HG03521 (cell line): Measurements from ENCODE around the gene DGCR8.

Experiments
- ATAC-seq: cut with Tn5 transposase; IDR thresholded peaks from one replicate; pipeline ENCODE4 v1.9.1; 2021; ENCODE audit warnings: mild to moderate bottlenecking, moderate library complexity; ENCODE audit not compliant: unreplicated experiment

The DGCR8 gene

GRCh38 chr22:20107951-20108756, 28.1 kb downstream of the DGCR8 start:
- no peak for ATAC-seq

- ATAC-seq, result no peak
Measured at GRCh38 chr22:20108757-20109230, 28.8 kb downstream of the DGCR8 start.

GRCh38 chr22:20109411-20110358, 29.6 kb downstream of the DGCR8 start:
- no peak for ATAC-seq

- no peak for ATAC-seq
Measured at GRCh38 chr22:20110359-20110985, 30.4 kb downstream of the DGCR8 start.

GRCh38 chr22:20111045-20111688, 31.1 kb downstream of the DGCR8 start:
- no peak for ATAC-seq

- no peak for ATAC-seq
Measured at GRCh38 chr22:20111689-20112622, 31.9 kb downstream of the DGCR8 start.

- ATAC-seq, result no peak
Measured at GRCh38 chr22:20112623-20113511, 32.8 kb downstream of the DGCR8 start.

GRCh38 chr22:20113551-20114310, 33.7 kb downstream of the DGCR8 start:
- no peak for ATAC-seq

GRCh38 chr22:20114506-20115475, 34.8 kb downstream of the DGCR8 start:
- ATAC-seq, result no peak

GRCh38 chr22:20115691-20116375, 35.8 kb downstream of the DGCR8 start, which contains the start of gene RANBP1:
Gene RANBP1 (plus strand): TSS chr22:20116104. CDS start chr22:20116185, 81 bp downstream.
- ATAC-seq, result no peak

GRCh38 chr22:20116376-20116950, 36.4 kb downstream of the DGCR8 start:
- no peak for ATAC-seq

- ATAC-seq, result peak; percentile 75
Measured at GRCh38 chr22:20116951-20117632, 37.1 kb downstream of the DGCR8 start, which contains the start of gene TRMT2A. Gene TRMT2A (minus strand): TSS chr22:20117226. CDS start chr22:20116906, 320 bp downstream.

GRCh38 chr22:20117633-20118299, 37.7 kb downstream of the DGCR8 start:
- ATAC-seq, result peak; percentile 22

GRCh38 chr22:20118300-20119020, 38.4 kb downstream of the DGCR8 start:
- ATAC-seq, result no peak
